Kidney tubule cell (primary cell): Measurements from ENCODE around the gene EGLN1.

Source experiments
- DNase-seq: peaks from one replicate; pipeline ENCODE4 v3.0.0-alpha.2; 2018; ENCODE audit warnings: low spot score

Gene EGLN1

GRCh38 chr1:231420959-231421545, 1.0 kb downstream of the EGLN1 start:
- peak; percentile 62 for DNase-seq

- no peak for DNase-seq
Measured at GRCh38 chr1:231420299-231420958, 1.7 kb downstream of the EGLN1 start.

- no peak for DNase-seq
Measured at GRCh38 chr1:231419738-231420298, 2.3 kb downstream of the EGLN1 start.

- no peak for DNase-seq
Measured at GRCh38 chr1:231419147-231419546, 2.9 kb downstream of the EGLN1 start.

GRCh38 chr1:231418741-231419107, 3.4 kb downstream of the EGLN1 start:
- no peak for DNase-seq

- no peak for DNase-seq
Measured at GRCh38 chr1:231418101-231418740, 3.9 kb downstream of the EGLN1 start.

GRCh38 chr1:231417513-231417912, 4.6 kb downstream of the EGLN1 start:
- no peak for DNase-seq

GRCh38 chr1:231416901-231417300, 5.2 kb downstream of the EGLN1 start:
- no peak for DNase-seq

GRCh38 chr1:231415018-231415583, 7.0 kb downstream of the EGLN1 start:
- no peak for DNase-seq

- no peak for DNase-seq
Measured at GRCh38 chr1:231414260-231415016, 7.6 kb downstream of the EGLN1 start.

GRCh38 chr1:231413749-231414082, 8.4 kb downstream of the EGLN1 start:
- no peak for DNase-seq

- no peak for DNase-seq
Measured at GRCh38 chr1:231411036-231411531, 11.0 kb downstream of the EGLN1 start.

- no peak for DNase-seq
Measured at GRCh38 chr1:231410036-231410612, 12.0 kb downstream of the EGLN1 start.

GRCh38 chr1:231408528-231409094, 13.5 kb downstream of the EGLN1 start:
- DNase-seq = no peak

- peak; percentile 52 for DNase-seq
Measured at GRCh38 chr1:231407547-231408396, 14.3 kb downstream of the EGLN1 start.

- no peak for DNase-seq
Measured at GRCh38 chr1:231407049-231407448, 15.0 kb downstream of the EGLN1 start.

GRCh38 chr1:231404318-231404717, 17.8 kb downstream of the EGLN1 start:
- no peak for DNase-seq

- no peak for DNase-seq
Measured at GRCh38 chr1:231401478-231401877, 20.6 kb downstream of the EGLN1 start.

GRCh38 chr1:231397886-231398671, 24.0 kb downstream of the EGLN1 start:
- DNase-seq = no peak

GRCh38 chr1:231396643-231397042, 25.4 kb downstream of the EGLN1 start:
- DNase-seq = no peak
